Measurements from ENCODE around the gene CRB3.
"Not testable (repeated sequence)": the region's sequence is repeated elsewhere in the genome, so short reads cannot be mapped to it uniquely, and the experiment has no call there.

The CRB3 gene

DNA sequence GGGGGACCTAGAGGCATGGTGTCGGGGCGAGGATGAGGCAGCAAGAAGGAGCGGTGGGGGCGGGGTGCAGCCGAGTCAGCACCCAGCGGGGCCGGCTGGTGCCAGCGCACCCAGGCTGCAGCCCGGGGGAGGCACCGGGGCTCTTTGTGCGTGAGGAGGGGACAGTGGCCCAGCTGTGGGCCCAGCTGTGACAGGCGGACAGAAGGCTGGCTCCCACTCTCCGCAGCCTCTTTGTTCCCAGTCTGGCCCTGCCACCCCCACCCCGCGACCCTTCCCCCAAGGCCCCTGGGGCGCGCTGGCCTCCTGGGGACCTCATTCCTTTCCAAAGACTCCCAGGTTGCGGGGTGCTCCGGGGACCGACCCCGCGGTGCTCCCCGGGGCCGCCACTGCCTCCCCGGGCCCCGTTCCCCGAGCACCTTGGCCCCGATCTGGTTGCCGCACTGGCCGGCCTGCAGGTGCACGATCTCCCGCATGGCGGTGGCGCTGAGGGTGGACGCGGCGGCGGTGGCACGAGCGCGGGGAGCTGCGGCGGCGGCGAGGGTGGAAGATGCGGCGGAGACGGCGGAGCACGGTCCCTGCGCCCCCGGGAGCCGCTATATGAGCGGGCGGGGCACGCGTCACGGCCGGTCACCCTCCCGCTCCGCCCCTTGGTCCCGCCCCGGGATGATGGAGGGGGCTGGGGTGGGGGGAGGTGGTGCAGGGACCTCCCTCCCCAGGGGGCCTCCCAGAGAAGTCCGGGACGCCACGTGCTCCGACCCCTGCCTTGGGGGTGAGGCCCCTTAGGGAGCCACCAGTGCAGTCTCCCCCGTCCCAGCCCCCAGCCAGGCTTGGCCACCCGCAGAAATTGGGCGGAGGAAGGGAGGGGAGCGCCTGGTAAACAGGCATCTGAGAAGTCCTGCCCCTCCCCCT lies 37.9 kb downstream of the CRB3 start, which contains the start of gene TUBB4A:
Gene TUBB4A, minus strand, starts transcription at position 570 of the 909 bp plus-strand sequence. Its CDS starts 97 bp downstream, at position 473.
- peak within 1 kb of the TSS; percentile 37; the same call in 1 of the 2 replicates for H3K27ac ChIP-seq
- TF ChIP-seq, protein P1, sequence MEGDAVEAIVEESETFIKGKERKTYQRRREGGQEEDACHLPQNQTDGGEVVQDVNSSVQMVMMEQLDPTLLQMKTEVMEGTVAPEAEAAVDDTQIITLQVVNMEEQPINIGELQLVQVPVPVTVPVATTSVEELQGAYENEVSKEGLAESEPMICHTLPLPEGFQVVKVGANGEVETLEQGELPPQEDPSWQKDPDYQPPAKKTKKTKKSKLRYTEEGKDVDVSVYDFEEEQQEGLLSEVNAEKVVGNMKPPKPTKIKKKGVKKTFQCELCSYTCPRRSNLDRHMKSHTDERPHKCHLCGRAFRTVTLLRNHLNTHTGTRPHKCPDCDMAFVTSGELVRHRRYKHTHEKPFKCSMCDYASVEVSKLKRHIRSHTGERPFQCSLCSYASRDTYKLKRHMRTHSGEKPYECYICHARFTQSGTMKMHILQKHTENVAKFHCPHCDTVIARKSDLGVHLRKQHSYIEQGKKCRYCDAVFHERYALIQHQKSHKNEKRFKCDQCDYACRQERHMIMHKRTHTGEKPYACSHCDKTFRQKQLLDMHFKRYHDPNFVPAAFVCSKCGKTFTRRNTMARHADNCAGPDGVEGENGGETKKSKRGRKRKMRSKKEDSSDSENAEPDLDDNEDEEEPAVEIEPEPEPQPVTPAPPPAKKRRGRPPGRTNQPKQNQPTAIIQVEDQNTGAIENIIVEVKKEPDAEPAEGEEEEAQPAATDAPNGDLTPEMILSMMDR (conservative IDR thresholded peaks at IDR 0.05) = 0 out of 2 replicates have a peak, but pooled peaks have one; percentile 16

DNA sequence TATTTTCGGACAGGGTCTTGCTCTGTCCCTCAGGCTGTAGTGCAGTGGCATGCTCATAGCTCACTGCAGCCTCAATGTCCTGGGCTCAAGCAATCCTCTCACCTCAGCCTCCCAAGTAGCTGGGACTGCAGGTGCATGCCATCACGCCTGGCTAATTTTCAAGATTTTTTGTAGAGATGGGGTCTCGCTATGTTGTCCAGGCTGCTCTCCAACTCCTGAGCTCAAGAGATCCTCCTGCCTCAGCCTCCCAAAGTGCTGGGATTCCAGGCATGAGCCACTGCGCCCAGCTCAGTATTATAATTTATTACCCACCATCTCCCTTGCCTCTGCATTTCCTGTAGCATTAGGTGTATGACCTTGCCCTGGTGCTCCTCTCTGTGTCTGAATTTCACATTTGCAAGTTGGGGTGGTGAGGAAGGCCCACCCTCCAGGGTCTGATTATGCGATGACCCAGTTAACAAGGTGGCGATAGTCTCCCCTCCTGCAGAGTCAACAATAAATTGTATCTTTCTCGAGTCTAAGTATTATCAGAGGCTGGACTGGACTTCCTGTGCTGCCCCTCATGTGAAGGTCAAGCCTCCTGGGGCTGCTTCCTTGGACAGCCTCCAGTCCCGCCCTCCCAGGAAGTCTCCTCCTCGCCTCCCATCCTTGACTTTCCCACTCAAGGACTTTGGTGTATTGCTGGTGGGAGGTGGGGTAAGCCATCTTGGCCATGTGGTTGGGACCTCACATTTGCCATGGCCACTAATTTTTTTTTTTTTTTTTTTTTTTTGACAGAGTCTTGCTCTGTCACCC lies 39.5 kb downstream of the CRB3 start:
- H3K27ac ChIP-seq = no peak overlapping the region

DNA sequence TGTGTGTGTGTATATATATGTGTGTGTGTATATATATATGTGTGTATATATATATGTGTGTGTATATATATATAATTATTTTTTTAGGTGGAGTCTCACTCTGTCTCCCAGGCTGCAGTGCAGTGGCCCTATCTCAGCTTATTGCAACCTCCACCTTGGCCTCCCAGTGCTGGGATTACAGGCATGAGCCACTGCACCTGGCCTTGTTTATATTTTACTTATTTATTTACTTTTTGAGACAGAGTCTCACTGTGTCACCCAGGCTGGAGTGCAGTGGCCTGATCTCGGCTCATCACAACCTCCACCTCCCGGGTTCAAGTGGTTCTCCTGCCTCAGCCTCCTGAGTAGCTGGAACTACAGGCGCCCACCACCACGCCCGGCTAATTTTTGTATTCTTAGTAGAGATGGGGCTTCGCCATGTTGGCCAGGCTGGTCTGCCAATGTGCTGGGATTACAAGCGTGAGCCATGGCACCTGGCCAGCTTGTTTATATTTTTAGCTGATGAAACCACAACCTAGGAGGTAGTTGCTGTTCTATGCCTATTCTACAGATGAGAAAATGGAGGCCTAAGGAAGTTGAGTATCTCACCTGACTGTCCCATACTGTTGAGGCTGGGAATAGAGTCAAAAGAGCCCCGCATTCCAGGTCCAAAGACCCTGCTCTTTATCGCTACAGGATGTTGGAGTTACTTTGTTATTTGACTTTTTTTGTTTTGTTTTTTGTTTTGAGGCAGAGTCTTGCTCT lies 44.1 kb downstream of the CRB3 start:
- H3K27ac ChIP-seq = not testable (repeated sequence)

More for the DNA sequence above, 39.5 kb downstream of the CRB3 start:
- TF ChIP-seq, protein P1 (conservative IDR thresholded peaks at IDR 0.05) = no peak

DNA sequence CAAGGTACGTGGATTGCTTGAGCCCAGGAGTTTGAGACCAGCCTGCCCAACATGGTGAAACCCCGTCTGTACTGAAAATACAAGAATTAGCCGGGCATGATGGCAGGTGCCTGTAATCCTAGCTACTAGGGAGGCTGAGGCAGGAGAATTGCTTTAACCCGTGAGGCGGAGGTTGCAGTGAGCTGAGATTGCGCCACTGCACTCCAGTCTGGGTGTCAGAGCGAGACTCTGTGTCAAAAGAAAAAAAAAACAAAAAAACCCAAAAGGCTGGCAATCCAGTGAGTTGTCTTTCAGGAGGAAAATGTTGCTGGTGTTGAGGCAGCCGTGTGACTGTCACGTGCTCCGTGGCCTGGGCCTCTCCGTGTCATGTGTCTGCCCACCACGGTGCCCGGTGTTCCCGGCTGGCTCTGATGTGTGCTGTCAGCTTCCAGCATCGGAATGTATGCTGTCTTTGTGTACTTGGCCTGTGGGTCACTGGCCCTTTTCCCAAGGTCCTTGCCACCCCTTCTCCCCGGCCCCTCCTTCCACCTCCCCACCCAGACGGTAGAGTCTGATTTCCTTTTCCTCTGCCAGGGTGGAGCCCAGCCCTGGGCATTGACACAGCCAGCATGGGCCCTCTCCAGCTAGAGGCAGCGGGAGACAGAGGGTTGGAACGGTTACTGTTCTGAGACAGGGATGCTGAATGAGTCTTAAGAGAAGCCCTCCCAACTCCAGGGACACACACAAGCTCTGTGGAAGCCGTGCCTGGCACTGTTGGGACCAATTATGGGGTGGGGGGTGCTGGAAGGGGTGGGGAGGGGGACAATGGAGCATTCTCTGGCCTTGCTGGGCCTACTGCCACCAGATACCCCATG lies 45.3 kb downstream of the CRB3 start:
- TF ChIP-seq, protein P1 (conservative IDR thresholded peaks at IDR 0.05) = no peak
- no peak overlapping the region for H3K27ac ChIP-seq

DNA sequence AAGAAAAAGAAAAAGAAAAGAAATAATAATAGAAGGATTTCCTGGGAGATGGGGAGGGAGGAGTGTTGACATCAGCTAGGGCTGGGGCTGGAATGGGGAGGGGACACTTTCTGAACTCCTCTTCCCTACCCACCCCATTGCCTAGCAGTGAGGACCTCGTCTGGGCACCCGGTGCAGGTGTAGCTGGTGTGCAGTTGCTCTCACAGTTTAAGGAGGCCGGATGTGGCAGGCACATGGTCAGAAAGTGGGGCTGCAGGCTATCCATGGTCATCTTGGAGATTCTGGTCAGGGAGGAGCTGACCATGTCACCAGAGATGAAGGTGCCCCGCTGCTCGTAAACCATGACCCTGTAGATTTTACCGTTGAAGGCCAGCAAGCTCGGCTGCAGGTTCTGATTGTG lies 46.5 kb downstream of the CRB3 start:
- H3K27ac ChIP-seq = no peak overlapping the region
- TF ChIP-seq, protein P1 (conservative IDR thresholded peaks at IDR 0.05) = no peak

DNA sequence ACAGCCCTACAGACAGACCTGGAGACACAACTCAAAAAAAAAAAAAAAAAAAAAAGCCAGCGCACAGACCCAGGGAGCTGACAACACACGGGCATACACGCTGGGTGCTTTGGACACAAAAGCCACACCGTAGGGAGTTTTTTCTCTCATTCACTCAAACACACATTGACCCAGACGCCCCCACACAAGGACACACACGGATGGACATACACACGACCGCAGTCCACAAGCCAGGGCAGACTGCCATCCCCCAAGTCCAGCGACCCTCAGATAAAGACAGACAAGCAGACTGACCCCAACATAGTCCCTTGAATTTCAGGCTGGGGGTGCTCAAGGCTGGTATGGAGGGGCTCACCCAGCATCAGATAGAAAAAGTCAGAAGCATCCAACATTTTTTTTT lies 50.0 kb downstream of the CRB3 start:
- TF ChIP-seq, protein P1 (conservative IDR thresholded peaks at IDR 0.05) = no peak

More for the DNA sequence above, 50.0 kb downstream of the CRB3 start:
- H3K27ac ChIP-seq = no peak overlapping the region
